PC-3 (cell line): ENCODE data around the gene IGSF9B. TPM values are rescaled to one million over a fixed set of nuclear protein-coding genes. Genes with fewer than 3 reads are reported as not detected.

ENCODE experiments used
- ATAC-seq: fragments of 200-7000 bp; cut with Tn5 transposase; 2 replicates; pipeline ENCODE4 v1.9.1; 2020; ENCODE audit warnings: mild to moderate bottlenecking, moderate library complexity
- BruUV-seq: library from RNA; stranded (reverse); fragments of 400-500 nt; replicated peaks from 2 replicates; lab custom pipeline; 2021; lab: Mats Ljungman, UMichigan
- CTCF ChIA-PET: fragments of 300-600 bp; sonication (Branson Sonifier 250); formaldehyde crosslinking; loops from one replicate; lab custom pipeline; 2022; ENCODE audit warnings: antibody characterized with exemption; lab: Charles Lee
- POLR2A ChIA-PET: fragments of 300-600 bp; sonication (Branson Sonifier 250); formaldehyde crosslinking; loops from one replicate; lab custom pipeline; 2022; ENCODE audit warnings: antibody characterized with exemption; ENCODE audit not compliant: unreplicated experiment; lab: Charles Lee
- DNase-seq: peaks from one replicate; pipeline ENCODE4 v3.0.0-alpha.2; 2015
- H2AFZ ChIP-seq: fragments of 300-600 bp; sonication (generic); 2 replicates; pipeline ENCODE4 v1.6.0; 2016; ENCODE audit warnings: antibody characterized with exemption, low read length
- H3F3A ChIP-seq: fragments of 300-600 bp; sonication (generic); one replicate; pipeline ENCODE4 v1.6.0; 2017; ENCODE audit warnings: antibody characterized with exemption, low read length, control low read depth, mild to moderate bottlenecking; ENCODE audit not compliant: unreplicated experiment
- H3K27ac ChIP-seq: fragments of 300-600 bp; sonication (generic); 2 replicates; pipeline ENCODE4 v1.5.1; 2016; ENCODE audit warnings: mild to moderate bottlenecking, low read length
- H3K27me3 ChIP-seq: fragments of 300-600 bp; sonication (generic); 2 replicates; pipeline ENCODE4 v1.6.1; 2016; ENCODE audit warnings: low read length, mixed read lengths
- H3K36me3 ChIP-seq: fragments of 300-600 bp; sonication (generic); 2 replicates; pipeline ENCODE4 v1.6.1; 2016; ENCODE audit warnings: low read depth, mixed run types, low read length, mixed read lengths
- H3K4me1 ChIP-seq: fragments of 300-600 bp; sonication (generic); 2 replicates; pipeline ENCODE4 v1.5.1; 2016; ENCODE audit warnings: low read length; ENCODE audit not compliant: insufficient read depth
- H3K4me2 ChIP-seq: fragments of 300-600 bp; sonication (generic); 2 replicates; pipeline ENCODE4 v1.6.0; 2016; ENCODE audit warnings: low read length
- H3K4me3 ChIP-seq: fragments of 300-600 bp; sonication (generic); 2 replicates; pipeline ENCODE4 v1.5.1; 2016; ENCODE audit warnings: mild to moderate bottlenecking, low read length, mixed read lengths
- H3K79me2 ChIP-seq: fragments of 300-600 bp; sonication (generic); 2 replicates; pipeline ENCODE4 v1.6.1; 2017; ENCODE audit warnings: low read length, mixed read lengths
- H3K9ac ChIP-seq: fragments of 300-600 bp; sonication (generic); 2 replicates; pipeline ENCODE4 v1.6.0; 2016; ENCODE audit warnings: mild to moderate bottlenecking, low read length
- H3K9me2 ChIP-seq: fragments of 300-600 bp; sonication (generic); replicated peaks from 2 replicates; pipeline ENCODE4 v1.6.1; 2016; ENCODE audit warnings: mixed run types, low read length, mixed read lengths
- H3K9me3 ChIP-seq: fragments of 300-600 bp; sonication (generic); 2 replicates; pipeline ENCODE4 v1.6.1; 2016; ENCODE audit warnings: low read length, mixed read lengths
- H4K20me1 ChIP-seq: fragments of 300-600 bp; sonication (generic); 2 replicates; pipeline ENCODE4 v1.6.1; 2016; ENCODE audit warnings: low read length, mixed read lengths
- CTCF ChIP-seq: fragments of 300-600 bp; sonication (generic); conservative IDR thresholded peaks from 2 replicates; pipeline ENCODE4 v1.5.1; 2017; ENCODE audit warnings: antibody characterized with exemption, low read depth, mild to moderate bottlenecking, low read length
- EZH2 ChIP-seq: fragments of 300-600 bp; sonication (generic); IDR thresholded peaks from one replicate; pipeline ENCODE4 v1.6.1; 2017; ENCODE audit warnings: antibody characterized with exemption, mild to moderate bottlenecking, low read length; ENCODE audit not compliant: unreplicated experiment
- EZH2phosphoT487 ChIP-seq: fragments of 300-600 bp; sonication (generic); IDR thresholded peaks from 2 replicates; pipeline ENCODE4 v1.6.1; 2018; ENCODE audit warnings: mild to moderate bottlenecking, antibody characterized with exemption, low read length, borderline replicate concordance
- intact Hi-C: fragments of 100-400 bp; cut with micrococcal nuclease; formaldehyde crosslinking; loops from 2 replicates; pipeline ENCODE4 v1.9.0; 2023
- total RNA-seq: library from RNA; depleted of rRNA; stranded (reverse); fragments of >200 nt; gene quantifications from 2 replicates; pipeline ENCODE4 v1.2.3, GENCODE V29; 2014

The IGSF9B gene
- total RNA-seq, 1 experiment from 2014 or later: 0.58 TPM

- H3K27me3 ChIP-seq: peaks cover 41% of the 10 kb centered on the region
- no peaks in the 10 kb centered on the region for H3F3A ChIP-seq
Measured at GRCh38 chr11:133955945-133956421, 785 bp downstream of the IGSF9B start.

GRCh38 chr11:133955081-133955891, 1.5 kb downstream of the IGSF9B start:
- no peaks in the 10 kb centered on the region for H3K9me3 ChIP-seq
- H3K4me2 ChIP-seq: no peak overlapping the region
- peaks cover 41% of the 10 kb centered on the region for H3K27me3 ChIP-seq
- H3K79me2 ChIP-seq: no peaks in the 10 kb centered on the region
- ChIA-PET POLR2A (no interaction called here), CTCF (interaction anchor here (0.6 kb wide), 1 partner anchor 49 kb away, joined by 3 read pairs; no protein-coding TSS in a partner anchor)
- ATAC-seq: no peak
- H4K20me1 ChIP-seq: no peaks in the 10 kb centered on the region
- H3F3A ChIP-seq: no peaks in the 10 kb centered on the region
- H3K36me3 ChIP-seq: no peaks in the 10 kb centered on the region
- BruUV-seq: no TSS peak
- no peak overlapping the region for H3K9ac ChIP-seq
- H3K4me3 ChIP-seq: no peak overlapping the region
- intact Hi-C loops: no loop called here
- H3K9me2 ChIP-seq: no peaks in the 10 kb centered on the region
- H3K27ac ChIP-seq: no peak overlapping the region
- no peak overlapping the region for H2AFZ ChIP-seq
- TF ChIP-seq EZH2: no peak
- no peak for TF ChIP-seq EZH2phosphoT487
- TF ChIP-seq CTCF: no peak
- peaks cover 5% of the 10 kb centered on the region; the same call in 1 of the 2 replicates for H3K4me1 ChIP-seq
- DNase-seq: no peak

More at GRCh38 chr11:133955945-133956421, 785 bp downstream of the IGSF9B start:
- H3K9ac ChIP-seq: no peak overlapping the region
- no peak overlapping the region for H3K27ac ChIP-seq
- no peaks in the 10 kb centered on the region for H3K9me3 ChIP-seq
- peak overlapping the region; percentile 74 for H3K4me2 ChIP-seq
- POLR2A ChIA-PET: no interaction called here
- intact Hi-C loops: no loop called here
- BruUV-seq: no TSS peak
- CTCF ChIA-PET: no interaction called here
- peak overlapping the region; percentile 42; the same call in 1 of the 2 replicates for H3K4me3 ChIP-seq
- no peak overlapping the region for H2AFZ ChIP-seq
- H4K20me1 ChIP-seq: no peaks in the 10 kb centered on the region
- peaks cover 5% of the 10 kb centered on the region; the same call in 1 of the 2 replicates for H3K4me1 ChIP-seq
- DNase-seq: no peak
- TF ChIP-seq EZH2 (no peak), EZH2phosphoT487 (no peak), CTCF (no peak)
- H3K9me2 ChIP-seq: no peaks in the 10 kb centered on the region
- ATAC-seq: no peak
- no peaks in the 10 kb centered on the region for H3K79me2 ChIP-seq
- H3K36me3 ChIP-seq: no peaks in the 10 kb centered on the region

- no peak for DNase-seq
- peaks cover 32% of the 10 kb centered on the region for H3K27me3 ChIP-seq
- H3K9ac ChIP-seq: no peak overlapping the region
- H3K4me2 ChIP-seq: no peak overlapping the region
- CTCF ChIA-PET: no interaction called here
- no peaks in the 10 kb centered on the region for H3F3A ChIP-seq
- no peaks in the 10 kb centered on the region for H3K79me2 ChIP-seq
- H3K9me3 ChIP-seq: no peaks in the 10 kb centered on the region
- H3K4me1 ChIP-seq: peaks cover 5% of the 10 kb centered on the region; the same call in 1 of the 2 replicates
- POLR2A ChIA-PET: no interaction called here
- TF ChIP-seq EZH2 (no peak), CTCF (no peak), EZH2phosphoT487 (no peak)
- no peaks in the 10 kb centered on the region for H3K36me3 ChIP-seq
- BruUV-seq: no TSS peak
- no peak overlapping the region for H3K4me3 ChIP-seq
- no peak overlapping the region for H2AFZ ChIP-seq
- no peaks in the 10 kb centered on the region for H4K20me1 ChIP-seq
- H3K9me2 ChIP-seq: no peaks in the 10 kb centered on the region
- intact Hi-C loops: no loop called here
- ATAC-seq: no peak
- H3K27ac ChIP-seq: no peak overlapping the region
Measured at GRCh38 chr11:133953999-133954398, 2.8 kb downstream of the IGSF9B start.
